GM19395 (cell line): ENCODE data around the gene CNTNAP3.
"Not testable (repeated sequence)": the region's sequence is repeated elsewhere in the genome, so short reads cannot be mapped to it uniquely, and the experiment has no call there.

ENCODE experiments used
- ATAC-seq: cut with Tn5 transposase; IDR thresholded peaks from one replicate; pipeline ENCODE4 v1.9.1; 2021; ENCODE audit warnings: mild to moderate bottlenecking, moderate library complexity; ENCODE audit not compliant: unreplicated experiment

CNTNAP3 gene

DNA sequence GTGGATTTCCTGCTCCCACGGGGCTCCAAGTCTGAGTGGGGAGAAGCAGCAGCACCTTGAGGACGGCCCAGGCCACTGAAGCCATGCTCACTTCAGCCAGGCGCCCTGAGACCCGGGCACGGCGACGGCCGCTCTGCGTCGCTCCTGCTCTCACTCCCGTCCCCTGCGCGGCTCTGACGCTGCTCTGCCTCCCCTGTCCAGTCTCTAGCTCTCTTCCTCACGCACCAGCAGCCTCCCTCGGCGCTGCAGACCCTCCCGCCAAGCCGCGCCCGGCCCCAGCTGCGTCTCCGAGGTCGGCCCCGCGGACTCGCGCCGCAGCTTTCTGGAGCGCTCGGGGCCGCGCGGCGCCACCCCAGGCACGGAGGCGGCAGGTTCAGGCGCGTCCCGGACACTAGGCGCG is at the start of gene CNTNAP3:
TSS of gene CNTNAP3 (minus strand) at position 188 of the 400 bp plus-strand sequence. CDS start at position 85, 103 bp downstream.
- not testable (repeated sequence) for ATAC-seq

DNA sequence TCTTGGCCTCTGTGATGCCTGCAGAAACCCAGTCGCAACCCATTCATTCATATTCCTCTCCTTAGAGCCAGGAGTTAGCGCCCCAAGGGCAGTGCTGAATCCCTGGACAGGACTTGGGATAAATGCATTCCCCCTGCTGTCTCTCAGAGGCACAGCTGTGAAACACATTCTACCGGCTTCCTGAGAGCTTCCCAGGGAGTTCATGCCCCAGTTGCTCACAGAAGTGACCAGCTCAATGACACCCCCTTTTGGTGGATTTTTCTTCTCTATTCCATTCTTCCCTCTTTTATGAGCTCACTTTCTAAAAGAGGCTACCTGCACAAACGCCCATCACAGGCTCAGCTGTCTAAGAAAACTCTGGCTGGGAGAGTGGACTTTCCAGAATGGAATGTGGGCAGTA is 8.0 kb downstream of the CNTNAP3 start:
- not testable (repeated sequence) for ATAC-seq

DNA sequence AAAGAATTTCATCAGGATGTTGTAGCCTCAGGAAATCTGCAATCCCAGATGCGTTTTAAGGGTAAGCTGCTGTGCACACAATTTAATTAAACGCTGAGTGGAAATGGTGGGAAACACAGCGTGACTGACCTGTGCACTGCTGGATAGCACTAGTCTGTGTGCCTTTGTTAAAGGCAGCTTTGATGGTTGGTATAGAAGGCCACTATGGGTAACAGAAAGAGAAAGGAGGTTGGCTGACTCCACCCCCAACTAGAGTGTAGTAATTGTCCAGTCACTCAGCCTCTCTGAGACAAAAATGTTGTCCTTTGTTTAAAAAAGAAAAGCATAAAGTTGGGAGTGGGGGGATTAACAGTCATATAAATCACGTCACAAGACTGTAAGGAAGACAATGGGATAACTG is 45.5 kb downstream of the CNTNAP3 start:
- ATAC-seq = not testable (repeated sequence)

DNA sequence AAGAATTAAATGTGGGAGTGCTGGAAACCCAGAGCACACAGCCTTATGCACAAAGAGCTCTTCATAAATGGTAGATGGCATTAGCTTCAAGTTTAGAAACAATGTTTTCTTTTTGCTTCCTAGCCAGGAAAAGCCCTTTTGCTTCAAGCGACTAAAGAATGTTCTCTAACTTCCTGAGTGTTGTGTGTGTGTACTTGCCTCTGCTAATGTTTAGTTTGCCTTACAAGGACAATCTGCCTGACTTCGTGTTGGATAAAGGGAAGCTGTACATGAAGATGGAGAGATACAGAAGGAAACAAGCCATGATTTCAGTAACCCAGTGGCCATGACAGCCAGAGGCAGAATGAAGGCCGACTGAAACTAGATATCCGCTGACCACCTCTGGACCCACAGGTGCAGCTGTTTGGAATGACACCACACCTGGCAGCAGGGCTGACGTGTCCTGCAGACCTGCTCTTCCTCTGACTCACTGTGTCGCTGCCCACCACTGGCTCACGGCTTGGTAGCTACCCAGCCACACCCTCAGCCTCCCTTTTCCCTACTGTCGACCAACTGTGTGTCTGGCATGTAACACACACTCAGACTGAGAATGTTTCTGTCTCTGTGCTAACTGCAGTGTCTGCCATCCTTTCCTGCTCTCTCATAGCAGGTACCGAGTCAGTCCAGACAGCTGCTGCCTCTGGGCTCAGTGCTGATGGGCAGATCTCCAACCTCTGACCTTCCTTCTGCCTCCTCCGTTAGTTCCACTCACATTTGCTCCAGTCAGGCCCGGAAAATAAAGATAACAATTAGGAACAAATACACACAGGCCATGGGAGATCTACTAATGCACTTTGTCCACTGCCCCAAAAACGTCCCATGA is 55.6 kb downstream of the CNTNAP3 start:
- not testable (repeated sequence) for ATAC-seq

DNA sequence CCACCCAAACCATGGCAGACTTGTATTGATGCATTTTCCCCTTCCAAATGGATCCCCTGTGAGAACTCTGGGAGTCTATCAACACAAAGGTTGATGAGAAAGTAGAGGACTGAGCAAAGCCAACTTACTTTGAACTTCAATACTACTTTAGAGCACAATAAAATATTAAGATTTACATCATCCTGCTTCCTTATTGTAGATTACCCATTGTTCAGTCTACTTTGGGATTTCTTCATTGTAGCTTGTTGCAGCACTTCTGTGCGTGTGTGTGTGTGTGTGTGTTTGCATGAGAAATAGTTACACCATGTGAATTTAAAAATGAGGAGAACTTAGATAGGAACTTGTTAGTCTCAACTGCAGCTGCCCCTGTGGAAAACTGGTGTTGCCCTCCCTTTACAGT is 72.0 kb downstream of the CNTNAP3 start:
- ATAC-seq = not testable (repeated sequence)

DNA sequence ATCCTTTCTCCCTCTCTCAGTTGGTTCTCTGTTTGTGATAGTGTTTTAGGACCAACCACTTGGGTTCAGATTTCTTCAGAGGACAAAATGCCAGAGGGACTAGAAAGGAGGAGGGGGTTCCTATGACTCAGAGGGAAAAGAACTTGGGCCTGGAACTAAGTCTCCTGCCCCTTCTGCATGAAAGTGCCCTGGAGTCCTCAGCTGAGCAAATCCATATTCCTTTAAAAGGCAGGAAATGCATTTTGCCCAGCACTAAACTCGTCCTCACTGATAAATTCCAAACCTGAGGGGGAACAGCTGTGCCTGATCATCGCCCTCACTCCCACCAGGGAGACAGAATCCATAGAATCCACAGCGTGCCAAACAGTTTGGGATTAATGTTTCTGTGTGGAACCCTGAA is 78.2 kb downstream of the CNTNAP3 start:
- ATAC-seq = not testable (repeated sequence)

DNA sequence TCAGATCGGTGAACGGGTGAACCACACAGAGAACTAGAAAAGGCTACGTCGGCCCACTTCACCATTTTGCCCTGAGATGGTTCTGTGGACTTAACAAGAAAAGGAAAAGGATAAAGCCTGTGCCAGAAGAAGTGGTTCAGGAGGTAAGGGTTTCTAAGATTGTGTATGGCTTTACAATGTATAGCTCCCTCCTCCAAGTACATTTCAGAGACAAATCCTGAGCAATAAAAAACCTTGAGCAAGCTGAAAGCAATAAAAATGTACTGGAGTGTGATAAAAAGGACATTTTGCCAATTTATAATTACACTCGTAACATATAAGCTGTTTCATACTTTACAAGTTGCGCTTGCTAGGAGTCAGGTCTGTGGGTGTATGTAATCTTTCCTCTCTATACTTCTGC is 81.3 kb downstream of the CNTNAP3 start:
- not testable (repeated sequence) for ATAC-seq

DNA sequence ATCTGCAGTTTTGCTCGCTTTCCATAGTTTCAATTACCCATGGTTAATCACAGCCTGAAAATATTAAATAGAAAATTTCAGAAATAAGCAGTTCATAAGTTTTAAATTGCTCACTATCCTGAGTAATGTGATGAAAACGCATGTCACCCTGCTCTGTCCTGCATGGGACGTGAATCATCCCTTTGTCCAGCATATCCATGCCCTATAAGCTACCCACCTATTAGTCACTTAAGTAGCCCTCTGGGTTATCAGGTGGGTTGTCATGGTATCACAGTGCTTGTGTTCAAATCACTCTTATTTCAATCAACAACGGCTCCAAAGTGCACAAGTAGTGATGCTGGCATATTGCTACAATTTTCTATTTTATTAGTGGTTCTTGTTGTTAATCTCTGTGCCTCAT is 82.1 kb downstream of the CNTNAP3 start:
- ATAC-seq = not testable (repeated sequence)

DNA sequence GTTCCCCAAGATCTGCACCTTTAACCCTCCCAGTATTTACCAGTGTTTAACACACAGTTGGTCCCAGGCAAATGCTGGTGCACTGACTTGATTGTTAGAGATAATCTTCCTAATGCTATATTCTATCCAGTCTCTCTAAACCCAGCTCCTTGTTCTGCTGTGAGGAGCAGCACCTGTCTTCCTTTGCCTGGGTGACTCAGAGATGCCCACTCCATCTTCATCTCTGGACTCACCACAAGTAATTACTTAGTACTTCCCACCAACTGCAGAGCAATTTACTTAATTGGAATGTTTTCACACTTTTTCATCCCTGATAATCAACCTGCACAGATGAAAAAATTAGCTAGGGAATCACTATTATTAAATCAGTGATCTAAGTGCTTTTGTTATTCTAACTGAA is 87.6 kb downstream of the CNTNAP3 start:
- not testable (repeated sequence) for ATAC-seq

DNA sequence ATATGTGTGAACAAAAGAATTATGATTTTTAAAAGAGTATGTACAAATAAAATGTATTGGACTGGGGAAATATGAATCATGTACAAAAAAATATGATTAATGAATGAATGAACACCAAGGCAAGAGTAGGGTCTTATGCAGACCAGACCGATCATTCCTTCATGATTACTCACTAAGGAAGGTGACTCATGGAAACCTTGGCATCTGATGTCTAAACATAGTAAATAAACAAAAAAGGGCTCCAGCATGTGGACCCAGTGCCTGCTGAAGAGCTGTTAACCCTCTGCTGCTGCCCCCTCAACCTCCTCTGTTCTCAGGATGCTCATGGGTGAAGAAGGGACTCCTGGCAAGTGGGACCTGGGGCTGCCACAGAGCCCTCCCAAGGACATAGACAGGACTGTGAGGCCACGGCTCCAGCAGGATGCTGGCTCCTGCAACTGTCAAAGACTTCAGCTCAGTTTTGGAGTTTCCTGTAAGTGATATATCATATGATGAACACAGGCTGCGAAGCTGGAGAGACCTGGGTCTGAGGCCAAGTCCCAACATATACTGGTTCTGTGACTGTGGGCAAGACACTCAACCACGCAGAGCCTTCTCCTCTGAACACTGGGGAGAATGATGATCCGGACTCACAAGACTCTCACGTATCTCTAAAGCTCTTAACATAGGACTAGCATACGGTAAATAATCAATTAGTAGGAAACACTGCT is 89.8 kb downstream of the CNTNAP3 start:
- not testable (repeated sequence) for ATAC-seq

DNA sequence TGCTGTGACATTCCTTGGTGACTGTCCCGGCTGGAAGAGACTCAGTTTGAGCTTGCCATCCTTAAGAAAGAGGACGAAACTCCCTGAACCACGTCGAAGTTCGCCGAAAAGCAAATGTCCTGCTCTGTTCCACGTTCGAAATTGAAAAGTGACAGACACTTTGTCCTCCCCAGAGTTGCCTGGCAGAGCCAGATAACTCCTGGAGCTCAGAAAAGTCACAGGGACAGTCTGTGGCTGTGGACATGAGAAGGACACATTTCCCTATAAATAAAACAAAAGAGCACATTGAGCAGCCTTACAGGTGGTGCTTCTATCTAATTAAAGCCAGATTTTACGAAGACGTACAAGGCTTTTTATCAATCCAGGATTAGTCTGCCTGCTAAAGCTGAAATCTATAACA is 116.6 kb downstream of the CNTNAP3 start:
- ATAC-seq = not testable (repeated sequence)

DNA sequence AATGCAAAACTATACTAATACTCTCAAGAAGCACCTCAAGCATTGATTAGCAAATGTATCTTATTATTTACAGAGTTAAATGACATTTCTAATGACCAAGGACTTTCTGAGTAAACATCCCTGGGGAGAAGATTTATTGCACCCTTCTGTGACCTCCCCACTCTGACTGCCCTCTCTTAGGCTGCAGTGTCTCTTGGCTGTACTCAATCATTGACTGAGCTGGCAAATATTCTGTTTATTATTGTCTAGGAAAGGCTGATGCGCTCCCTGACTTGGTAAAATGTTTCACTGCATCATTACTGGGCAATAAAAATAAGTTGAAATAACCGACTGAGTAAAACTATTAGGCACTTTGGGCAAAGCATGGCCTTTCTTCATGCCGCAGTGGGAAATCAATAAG is 130.3 kb downstream of the CNTNAP3 start:
- ATAC-seq = not testable (repeated sequence)

DNA sequence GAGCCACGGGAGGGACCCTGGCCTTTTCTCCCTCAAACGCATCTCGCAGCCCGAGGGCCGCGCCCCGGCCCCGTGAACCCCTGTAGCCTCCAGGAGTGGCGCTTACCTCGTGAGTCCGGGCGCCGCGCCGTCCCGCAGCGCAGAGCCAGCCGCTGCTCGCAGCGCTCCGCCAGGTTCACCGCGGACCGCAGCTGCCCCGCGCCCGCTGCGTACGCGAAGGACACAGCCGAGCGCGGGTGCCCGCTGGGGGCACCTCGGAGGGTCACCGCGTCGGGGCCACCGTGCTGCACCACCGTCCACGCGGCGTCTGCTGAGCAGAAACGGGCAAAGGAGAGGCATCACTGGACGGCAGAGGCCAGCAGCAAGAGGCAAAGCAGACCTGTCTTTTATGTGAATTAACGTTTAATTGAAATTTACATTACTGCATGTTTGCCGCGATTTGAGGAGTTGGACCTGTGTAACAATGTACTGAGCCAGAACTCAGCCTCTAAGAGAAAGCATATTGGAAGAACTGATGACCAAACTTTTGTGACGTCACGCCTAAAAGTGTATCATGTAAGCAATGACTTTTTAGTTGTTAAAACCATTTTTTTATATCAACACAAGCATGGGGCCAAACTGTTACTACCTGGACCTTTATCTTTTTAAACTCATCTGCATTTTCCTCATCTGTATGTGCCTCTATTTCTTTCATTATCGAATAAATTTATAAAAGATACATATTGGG is 155.0 kb downstream of the CNTNAP3 start:
- not testable (repeated sequence) for ATAC-seq

DNA sequence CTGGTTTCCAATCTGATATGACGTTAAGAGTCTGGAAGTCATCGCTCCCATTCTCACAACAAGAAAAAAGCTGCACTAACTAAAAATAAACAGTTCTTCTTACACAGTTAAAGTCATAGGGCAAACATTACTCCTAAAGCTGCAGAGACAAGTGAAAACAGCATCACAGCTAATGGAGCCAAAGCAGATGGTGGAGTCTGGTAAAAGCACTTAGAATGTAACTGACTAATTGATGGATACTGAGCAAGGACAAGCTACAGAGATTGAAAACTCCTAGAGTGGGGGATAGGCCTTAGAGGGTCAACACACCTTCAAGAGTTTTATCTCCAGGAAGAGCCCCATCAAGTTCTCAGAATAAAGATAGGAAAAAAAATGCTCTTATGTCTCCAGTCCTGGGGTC is 166.6 kb downstream of the CNTNAP3 start:
- ATAC-seq = not testable (repeated sequence)

DNA sequence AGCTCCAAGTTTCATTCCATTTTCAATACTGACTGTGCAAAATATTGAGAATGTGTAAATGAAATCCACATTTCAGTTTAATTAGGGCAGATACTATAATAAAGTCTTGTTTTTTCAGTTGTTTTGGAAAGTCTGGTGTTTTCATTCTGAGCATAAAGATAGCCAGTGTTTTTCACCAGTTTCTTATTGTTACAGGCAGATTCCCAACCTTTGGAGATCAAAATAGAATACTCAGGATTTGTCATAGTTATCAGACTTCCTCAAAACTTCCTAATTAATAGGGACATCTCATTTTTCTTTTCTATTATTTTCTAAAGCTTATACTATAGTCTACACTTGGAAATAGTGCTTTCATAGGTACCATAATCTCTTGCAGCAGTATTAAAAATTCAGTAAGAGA is 176.2 kb downstream of the CNTNAP3 start:
- ATAC-seq = not testable (repeated sequence)

DNA sequence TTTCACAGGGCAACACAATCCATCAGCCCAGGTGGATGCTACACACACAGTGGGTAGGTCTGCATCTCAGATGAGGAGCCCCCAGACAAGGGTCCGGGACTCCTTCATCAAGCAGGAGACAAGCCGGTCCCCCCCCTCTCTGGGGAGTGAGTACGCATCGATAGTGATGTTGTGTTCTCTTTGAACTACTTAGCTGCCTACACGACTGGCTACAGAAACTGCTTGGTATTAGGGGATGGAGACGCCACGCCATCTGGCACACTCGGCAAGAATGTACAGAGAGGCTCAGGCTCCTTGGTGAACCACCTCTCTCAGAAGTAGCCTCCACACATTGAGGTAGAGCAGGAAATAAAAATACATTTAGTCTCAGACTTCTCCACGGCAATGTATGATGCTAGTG is 179.8 kb downstream of the CNTNAP3 start:
- no peak for ATAC-seq

DNA sequence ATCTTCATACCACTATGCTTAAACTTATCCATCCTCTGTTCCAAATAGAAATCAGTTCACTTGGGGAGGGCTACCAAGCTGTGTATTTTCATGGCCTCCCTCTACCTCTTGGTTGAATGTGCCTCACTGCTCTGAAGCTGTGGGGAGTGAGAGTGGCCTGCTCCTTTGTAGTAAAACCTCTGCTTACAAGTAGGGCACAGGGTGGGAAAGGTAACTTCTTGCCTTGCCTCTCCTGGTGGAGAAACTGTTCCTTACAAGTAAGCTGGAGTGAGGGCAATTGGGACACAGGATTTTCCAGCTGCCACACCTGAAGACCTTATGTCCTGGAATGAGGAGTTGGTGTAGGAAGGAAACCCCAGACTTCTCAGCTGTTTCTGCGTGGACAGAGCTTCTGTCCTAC is 190.8 kb downstream of the CNTNAP3 start:
- not testable (repeated sequence) for ATAC-seq

DNA sequence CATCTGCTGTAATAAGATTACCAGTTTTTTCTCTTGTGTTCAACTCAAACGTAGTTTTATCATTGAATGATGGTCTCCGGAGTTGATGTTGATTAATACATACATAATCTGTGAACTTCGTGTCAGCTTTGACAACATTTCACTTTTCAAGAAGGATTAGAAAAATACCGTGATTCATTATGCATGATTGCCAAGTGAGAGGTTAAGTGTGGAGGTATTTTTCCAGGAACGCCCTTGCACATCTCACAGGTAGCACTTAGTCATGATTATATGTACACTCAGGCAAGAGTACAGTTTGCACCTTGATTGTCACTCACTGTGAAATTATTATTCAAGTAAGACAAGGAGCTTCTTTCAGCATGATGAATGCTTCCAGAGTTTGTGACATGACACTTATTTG is 202.7 kb downstream of the CNTNAP3 start:
- not testable (repeated sequence) for ATAC-seq

DNA sequence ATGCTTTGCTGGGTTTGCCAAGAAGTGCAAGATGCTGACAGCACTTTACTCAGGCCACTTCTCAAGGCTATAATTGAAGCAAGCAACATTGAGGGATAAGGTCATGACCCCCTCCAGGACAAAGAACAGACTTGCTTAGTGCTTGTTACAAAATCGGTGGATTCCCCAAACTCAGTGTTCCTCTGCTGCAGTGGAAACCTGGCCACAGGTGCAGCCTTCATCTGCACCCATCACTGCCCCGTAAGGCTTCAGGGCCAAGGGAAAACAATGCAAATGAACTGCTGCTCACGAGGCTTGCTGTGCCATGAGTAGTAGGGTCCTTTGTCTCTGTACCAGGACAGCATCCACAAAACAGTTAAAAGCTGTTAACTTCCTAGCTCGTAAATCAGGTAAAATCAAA is 205.4 kb downstream of the CNTNAP3 start:
- ATAC-seq = not testable (repeated sequence)

DNA sequence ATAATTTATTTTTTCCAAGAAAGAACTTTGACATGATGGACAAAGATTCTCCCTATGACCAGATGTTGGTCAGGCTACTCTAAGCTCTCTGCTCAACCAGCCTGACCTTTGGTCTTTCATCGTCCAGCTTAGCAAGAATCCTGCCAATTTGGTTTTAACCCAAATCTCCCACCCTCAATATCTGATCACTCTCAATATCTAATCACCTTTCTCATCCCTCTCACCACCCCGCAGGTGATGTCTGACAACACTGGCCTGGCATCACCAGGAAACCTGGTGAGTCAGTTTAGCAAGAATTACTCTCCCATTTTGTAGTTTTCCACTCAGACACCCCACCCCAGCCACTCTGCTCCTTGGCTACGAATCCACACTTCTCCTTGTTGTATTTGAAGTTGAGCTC is 207.9 kb downstream of the CNTNAP3 start:
- ATAC-seq = not testable (repeated sequence)

DNA sequence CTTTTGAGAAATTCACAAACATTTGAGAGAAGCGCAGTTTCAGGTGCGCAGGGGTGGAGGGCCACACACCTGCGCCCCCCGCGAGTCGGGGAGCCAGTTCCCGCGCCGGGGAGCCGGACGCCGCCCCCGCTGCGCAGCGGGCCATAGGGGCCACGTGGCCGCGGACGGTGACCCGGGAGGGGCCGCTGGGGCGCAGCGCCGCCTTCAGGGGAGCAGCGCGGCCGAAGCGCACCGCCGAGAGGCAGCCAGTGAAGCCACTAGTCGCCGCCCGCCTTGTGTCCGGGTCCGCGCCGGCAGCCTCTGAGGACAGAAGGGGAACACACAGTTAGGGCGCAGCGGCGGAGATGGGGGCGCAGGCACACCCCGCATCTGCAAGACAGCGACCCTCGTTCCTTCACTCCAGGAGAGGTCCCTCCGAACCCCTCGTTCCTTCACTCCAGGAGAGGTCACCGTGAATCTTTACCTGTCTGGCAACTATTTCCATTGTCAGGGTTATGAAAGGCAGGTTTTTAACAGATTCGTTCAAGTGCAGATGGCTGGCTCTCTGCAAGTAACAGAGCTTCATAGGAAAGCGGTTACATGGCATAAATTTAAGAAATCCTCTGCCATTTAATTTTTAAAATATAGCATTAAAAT is 209.2 kb downstream of the CNTNAP3 start:
- not testable (repeated sequence) for ATAC-seq
